ENCODE results near the gene PXDN.
"Not testable (repeated sequence)": the region's sequence is repeated elsewhere in the genome, so short reads cannot be mapped to it uniquely, and the experiment has no call there.

The PXDN gene

DNA sequence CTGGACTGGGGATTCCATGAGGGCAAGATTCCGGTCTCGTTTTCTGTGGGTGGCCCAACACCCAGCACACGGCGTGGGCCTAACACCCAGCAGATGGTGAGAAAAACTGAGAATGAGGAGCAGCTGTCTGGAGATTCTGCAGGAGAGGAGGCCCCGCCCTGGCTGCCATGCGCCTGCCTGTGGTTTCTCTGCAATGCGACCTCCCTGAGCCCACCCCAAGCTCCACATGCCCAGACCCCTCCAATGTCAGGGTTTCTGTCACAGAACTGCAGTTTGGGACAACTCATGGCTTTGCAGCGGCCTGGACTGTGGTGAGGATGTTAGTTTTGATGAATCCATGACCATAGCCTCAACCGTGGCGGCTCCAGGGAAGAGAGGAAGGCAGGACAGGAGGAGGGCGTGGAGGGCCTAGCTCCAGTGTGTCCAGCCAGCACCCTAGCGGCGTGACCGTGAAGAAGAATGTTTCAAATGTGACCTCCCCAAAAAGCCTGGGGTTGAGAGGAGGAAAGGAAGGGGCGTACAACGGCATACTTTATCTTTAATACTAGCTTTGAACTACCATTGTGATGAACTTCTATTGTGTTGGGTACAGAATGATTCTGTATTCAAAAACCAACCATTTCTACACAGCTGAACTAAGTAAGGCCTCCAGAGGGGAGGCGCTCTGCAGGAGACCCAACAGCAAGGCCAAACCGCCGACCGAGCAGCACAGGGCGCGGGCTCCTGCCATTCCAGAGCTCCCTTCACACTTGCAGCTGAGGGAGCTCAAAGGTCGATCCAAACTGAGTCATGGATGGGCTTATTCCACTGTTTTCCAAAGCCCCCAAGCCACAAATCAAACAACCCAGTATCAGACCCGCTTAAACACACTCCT lies 3.4 kb downstream of the PXDN start:
- no peak for DNase-seq

DNA sequence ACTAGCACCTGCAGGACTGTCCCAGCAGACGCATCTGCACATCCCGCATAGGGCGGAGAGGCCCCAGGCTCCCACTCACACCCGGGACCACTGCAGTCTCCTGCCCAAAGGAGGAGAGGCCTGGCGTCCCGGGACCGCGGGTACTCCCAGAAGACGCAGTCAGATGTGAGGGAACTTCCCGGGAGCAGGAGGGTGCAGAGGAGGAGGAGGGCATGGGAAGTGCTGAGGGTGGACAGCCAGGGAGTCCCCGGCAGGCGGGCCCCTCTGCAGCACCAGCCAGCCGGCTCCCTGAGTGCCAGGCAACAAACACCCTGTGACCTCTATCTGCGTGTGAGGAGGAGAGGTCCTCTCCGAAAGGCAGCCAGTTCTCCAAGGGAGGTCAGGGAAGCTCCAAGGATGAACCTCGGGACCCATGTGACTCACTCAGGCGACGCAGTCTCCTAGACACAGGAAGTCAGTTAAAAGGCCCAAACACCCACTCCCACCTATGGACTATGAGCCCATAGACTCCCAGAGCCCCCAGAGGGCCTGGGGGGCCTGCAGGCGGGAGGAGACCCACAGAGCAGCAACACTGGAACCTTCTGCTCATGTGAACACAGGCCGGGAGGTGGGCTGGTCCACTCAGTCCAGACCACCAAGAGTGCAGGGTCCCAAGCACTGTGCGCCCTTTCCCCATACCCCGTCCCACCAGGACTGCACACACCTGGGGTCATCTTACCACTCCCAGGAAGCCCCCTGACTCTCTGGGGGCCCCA lies 4.2 kb downstream of the PXDN start:
- peak; percentile 49 for DNase-seq

DNA sequence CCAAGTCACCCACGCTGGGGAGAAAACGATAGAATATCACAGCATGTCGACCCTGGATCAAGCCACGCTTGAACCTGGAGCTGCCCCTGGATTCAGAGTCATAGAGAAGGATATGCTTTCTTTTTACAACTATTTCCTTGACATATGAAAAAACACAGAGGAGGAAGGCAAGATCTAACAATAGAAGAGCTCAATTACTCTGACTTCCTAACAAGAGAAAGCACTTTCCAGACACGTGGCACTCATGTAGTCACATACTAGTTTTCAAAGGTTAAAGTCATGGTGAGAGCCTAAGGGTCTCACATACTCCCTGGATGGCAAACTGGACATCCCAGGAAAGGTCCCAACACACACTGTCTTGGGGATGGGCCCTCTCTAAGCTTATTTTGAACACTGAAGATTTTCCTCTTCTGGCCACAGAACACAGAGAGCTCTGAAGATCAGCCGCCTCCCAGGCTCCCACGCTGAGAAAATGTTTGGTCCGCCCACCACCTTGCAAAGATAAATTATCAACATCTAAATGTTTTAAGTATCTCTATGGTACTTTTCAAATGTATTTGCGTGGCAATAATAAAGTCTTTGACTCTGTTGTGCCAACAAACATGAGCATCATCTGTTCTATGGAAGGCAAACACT lies 4.9 kb downstream of the PXDN start:
- no peak for DNase-seq

GRCh38 chr2:1738646-1739302 lies 5.5 kb downstream of the PXDN start:
- DNase-seq, result no peak

DNA sequence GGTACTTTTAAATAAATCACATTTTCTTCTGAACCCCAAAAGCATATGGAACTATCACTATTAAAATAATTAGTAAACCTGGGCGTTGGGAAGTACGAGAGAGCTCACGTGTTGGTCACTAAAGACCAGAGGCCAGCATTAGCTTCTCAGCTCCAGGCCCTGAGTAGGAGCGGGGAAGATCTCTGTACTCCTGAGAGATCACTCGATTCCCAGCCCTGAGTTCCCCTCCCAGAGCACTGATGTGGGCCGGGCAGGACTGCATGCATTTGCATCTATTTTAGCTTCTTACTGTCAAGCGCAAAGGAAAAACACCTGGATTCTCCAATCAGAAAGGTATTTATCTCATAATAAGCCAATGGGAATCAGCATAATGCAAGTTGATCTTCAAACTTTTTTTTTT lies 6.2 kb downstream of the PXDN start:
- DNase-seq, result no peak

- DNase-seq, result peak; percentile 85
Observed at GRCh38 chr2:1736997-1737480, 7.3 kb downstream of the PXDN start.

- peak; percentile 38 for DNase-seq
Observed at GRCh38 chr2:1736045-1736444, 8.3 kb downstream of the PXDN start.

GRCh38 chr2:1733298-1733697 lies 11.0 kb downstream of the PXDN start:
- not testable (repeated sequence) for DNase-seq

DNA sequence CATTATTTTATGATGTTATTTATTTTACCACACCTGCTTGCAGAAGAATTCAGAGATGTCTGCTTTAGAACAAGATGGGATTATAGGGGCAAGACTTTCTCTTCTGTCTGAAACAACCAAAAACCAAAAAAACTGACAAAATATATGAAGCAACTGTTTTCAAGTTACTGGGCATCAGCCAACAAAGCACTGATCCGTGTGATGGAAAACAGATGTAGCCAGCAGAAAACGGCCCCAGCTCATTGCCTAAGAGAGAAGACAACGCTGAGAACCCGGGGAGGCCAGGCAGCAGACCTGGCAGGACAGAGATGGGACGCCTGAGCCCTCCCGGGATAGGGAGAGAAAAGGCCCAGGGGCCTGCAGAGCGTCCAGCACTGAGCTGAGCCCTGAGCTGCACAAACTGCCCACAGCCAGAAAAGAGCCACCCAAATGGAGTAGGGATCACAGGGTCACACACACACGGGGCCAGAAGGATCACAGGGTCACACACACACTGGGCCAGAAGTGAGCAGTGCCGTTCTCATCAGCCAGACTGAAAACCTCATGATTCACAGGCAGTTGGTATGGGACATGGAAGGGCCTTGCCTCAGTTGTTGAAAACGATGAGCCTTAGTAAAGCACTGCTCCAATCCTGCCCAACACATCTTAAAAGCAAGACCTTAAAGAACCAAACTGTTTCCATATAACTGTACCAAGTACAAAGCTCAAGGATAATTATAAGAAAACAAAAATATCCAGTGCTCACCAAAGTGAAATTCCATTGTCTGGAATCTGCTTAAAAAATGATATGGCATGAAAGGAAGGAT lies 12.1 kb downstream of the PXDN start:
- peak; percentile 89 for DNase-seq

DNA sequence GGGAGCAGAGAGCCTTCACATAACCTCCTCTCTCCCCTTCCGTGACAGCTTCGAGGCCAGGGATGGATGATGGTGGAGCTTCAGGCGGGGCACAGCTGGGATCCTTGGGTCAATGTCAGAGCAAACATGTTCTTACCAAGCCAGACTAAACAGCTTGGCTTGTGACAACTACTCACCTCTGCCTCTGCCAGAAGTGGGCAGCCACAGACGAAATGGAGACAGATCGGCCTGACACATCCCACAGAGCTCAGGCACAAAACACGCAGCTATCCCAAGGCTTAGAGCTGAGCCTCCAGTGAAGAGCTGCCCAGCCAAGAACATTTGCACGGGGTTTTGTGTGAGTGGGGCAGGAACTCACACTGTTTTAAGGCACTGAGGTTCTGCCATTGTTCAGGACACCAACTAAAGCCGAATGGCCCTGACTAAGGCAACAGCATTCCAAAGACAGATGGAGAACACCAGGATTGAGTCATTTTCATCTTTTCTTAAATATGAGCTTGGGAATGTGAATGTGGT lies 12.8 kb downstream of the PXDN start:
- peak; percentile 87 for DNase-seq

GRCh38 chr2:1730015-1730927 lies 14.0 kb downstream of the PXDN start:
- DNase-seq, result peak; percentile 89

- no peak for DNase-seq
Observed at GRCh38 chr2:1729242-1729641, 15.1 kb downstream of the PXDN start.

- no peak for DNase-seq
Observed at GRCh38 chr2:1728821-1729220, 15.5 kb downstream of the PXDN start.

- DNase-seq, result no peak
Observed at GRCh38 chr2:1727796-1728474, 16.4 kb downstream of the PXDN start.

DNA sequence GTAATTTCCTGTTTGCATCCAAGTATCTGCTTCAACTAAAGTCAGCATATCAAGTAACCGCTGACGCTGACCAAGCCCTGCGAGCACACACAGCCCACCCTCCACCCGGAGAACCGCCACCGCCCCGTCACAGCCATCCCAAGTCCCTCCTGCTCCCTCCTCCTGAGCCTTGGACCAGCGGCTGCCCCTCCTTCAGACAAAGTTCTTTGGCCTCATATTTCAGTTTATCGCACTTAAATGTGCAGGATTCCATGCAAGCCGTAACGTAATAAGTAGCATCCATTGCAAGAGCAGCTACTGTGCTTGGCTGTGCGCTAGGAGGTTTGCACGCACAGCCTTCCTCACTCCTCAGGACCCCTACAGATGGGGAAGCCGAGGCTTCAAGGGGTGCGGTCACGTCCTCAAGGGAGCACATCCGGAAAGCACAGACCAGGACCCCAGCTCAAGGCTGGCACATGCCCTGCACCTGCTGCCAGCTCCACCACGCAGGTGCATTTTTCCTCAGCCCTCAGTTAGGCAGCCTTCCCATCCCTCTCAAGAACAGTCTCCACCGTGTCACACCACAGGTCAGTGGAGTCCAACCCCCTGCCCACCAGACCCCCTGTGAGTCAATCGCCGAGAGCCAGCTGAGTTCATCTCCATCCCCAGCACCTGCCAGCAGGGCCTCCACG lies 17.1 kb downstream of the PXDN start:
- no peak for DNase-seq

DNA sequence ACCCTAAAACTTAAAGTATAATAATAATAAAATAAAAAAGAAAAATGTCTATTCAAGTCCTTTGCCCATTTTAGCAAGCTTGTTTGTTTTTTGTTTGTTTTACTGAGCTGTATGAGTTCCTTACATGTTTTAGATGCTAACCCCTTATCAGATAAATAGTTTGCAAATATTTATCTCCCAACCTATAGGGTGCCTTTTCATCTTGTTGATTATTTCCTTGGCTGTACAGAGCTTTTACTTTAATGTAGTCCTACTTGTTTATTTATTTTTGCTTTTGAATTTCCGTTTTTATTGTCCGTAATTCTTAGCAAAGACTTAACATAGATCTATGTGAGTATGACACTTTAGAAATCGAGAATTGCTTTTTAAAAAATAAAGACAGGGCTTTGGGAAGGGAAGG lies 17.8 kb downstream of the PXDN start:
- DNase-seq, result no peak

DNA sequence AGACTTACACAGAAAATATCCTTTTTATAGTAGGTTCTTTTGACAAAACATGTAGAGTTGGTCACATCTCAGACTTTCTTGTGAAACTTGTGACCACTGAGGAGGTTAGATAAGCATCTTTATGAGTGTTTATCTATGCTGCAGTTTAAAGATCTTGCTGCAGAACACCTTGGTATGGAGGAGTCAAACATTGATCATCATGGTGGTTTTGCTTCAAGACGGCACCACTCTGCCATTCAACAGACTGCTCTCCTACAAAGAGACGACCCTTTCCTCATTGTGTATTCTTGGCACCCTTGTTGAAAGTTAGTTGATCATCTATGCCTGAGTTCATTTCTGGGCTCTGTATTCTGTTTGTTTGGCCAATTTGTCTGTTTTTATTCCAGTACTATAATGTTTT lies 20.0 kb downstream of the PXDN start:
- DNase-seq, result not testable (repeated sequence)

DNA sequence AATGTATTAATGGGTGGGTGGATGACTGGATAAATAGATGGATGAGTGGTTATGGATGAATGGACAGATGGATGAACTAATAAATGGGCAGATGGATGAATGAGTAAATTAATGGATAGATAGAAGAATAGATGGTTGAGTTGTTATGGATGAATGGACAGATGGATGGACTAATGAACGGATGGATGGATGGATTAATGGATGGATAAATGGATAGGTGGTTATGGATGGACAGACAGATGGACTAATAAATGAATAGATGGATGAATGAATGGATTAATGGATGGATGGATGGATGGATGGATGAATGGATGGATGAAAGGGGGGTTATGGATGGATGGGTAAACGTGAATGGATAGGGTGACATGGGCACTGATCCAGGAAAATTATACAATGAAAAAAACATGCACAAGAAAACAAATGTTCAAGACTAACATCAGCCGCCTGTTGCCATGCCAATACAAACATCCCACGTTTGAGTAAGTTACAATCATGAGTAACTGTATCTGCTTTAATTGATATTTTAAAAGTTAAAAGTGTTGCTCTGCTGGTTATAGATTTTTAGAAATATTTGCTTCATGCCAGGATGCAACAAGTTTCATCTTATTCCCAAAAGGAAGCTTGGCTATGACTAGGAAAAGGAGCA lies 20.8 kb downstream of the PXDN start:
- no peak for DNase-seq

DNA sequence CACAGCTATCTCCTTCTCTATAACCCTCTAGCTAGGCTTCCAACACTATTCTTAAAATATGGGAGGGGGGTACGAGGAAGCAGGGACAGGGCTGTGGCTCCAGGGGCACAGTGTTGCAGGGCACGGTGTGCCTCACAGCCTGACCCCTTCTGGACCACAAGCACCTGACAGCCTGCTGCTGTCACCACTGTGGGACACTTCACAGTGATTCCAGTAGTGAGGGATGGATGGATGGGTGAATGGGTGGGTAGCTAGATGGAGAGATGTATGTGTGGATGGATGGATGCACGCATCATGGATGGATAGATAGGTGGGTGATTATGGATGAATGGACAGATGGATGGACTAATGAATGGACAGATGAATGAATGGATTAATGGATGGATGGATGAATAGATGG lies 21.6 kb downstream of the PXDN start:
- DNase-seq, result no peak

Measured in EL (cell line).